ACHN (cell line): ENCODE results near the gene PTPRCAP.
"Not testable (repeated sequence)": the region's sequence is repeated elsewhere in the genome, so short reads cannot be mapped to it uniquely, and the experiment has no call there.

Experiments
- DNase-seq: peaks from one replicate; pipeline ENCODE4 v3.0.0-alpha.2; 2015
- in situ Hi-C: cut with HindIII; loops from 2 replicates; pipeline ENCODE4 v1.10.0; 2017; ENCODE audit warnings: low sequenced_read_pairs, low pct_ligation_motif_present, low pct_unique_long_range_greater_than_20kb

The PTPRCAP gene

DNA sequence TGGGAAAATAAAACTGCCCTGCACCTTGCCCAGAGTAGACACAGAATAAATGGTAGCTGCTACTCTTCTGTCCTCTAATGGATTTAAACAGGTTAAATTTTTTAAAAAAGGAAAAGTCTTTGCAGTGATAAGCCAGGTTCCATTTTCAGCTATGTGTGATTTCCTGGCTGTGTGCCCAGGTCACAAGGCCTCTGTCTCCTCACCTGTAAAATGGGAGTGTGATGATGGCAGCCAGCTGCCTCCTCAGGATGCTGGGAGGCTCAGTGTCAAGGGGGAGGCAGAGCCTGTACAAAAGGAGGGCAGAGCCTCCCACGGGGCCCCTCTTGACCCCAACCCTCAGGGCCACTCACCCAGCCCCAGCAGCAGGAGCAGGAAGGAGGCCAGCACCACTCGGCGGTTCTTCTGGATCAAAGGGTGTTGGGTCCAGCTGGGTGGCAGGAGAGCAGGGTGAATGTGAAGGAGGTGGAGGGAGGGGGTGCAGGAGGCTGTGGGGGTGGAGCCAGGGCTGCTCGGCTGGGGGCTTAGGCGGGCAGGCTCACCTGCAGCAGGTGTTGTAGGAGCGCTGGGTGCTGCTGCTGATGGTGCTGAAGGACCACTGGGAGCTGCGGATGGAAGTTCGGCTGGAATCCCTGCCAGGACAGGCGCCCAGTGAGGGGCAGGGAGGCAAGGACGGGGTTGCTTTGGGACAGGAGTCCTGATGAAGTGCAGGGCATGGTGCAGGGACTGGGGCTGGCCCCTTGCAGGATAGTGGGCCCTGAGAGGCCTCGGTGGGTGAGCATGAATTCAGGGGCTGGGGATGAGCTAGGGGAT is 29.7 kb upstream of the PTPRCAP start:
- DNase-seq = no peak
- in situ Hi-C loops = no loop called here

DNA sequence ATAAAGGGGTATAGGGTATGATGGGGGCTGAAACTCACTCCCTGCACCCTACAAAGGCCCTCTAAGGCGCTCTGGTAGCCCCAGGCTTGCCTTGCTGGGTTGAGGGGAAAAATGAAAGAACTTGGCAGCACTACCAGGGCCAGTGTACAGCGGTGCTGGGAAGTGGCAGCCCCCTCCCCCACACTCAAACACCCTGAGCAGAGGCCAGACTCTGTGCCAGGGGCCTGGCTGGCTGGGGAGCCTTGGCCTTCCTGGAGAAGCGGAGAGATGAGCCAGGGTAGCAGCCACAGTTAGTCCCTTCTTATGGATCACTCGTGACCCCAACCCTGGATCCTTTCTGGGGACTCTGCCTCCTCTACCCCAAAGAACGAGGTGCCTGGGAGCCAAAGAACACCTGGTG is 28.9 kb upstream of the PTPRCAP start:
- in situ Hi-C loops = no loop called here
- DNase-seq = no peak

DNA sequence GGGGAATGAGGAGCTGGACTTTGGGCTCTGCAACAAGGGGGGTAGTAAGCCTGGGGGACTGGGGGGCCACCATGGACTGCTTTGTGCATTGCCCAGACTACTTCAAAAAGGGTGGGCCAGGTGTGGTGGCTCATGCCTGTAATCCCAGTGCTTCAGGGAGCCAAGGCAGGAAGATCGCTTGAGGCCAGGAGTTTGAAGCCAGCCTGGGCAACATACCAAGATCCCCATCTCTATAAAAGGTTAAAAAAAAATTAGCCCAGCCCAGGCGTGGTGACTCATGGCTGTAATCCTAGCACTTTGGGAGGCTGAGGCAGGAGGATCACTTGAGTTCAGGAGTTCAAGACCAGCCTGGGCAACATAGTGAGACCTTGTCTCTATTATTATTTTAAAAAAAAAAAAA is 28.0 kb upstream of the PTPRCAP start:
- DNase-seq, in situ Hi-C loops: not testable (repeated sequence)

DNA sequence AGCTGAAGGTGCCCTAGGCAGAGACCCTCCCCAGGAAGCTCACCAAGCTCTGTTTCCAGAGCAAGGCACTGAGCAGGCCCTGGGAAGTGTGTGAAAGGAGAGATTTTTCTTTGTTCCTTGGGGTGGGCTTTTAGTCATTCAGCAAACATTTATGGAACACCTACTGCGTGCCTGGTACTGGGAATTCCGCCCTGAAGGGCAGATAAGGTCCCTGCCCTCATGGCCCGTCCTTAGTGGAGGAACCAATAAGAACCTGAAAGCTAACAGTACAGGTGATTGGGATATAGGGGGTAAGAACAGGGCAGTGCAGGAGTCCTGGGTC is 27.7 kb upstream of the PTPRCAP start:
- DNase-seq = no peak
- in situ Hi-C loops = no loop called here

DNA sequence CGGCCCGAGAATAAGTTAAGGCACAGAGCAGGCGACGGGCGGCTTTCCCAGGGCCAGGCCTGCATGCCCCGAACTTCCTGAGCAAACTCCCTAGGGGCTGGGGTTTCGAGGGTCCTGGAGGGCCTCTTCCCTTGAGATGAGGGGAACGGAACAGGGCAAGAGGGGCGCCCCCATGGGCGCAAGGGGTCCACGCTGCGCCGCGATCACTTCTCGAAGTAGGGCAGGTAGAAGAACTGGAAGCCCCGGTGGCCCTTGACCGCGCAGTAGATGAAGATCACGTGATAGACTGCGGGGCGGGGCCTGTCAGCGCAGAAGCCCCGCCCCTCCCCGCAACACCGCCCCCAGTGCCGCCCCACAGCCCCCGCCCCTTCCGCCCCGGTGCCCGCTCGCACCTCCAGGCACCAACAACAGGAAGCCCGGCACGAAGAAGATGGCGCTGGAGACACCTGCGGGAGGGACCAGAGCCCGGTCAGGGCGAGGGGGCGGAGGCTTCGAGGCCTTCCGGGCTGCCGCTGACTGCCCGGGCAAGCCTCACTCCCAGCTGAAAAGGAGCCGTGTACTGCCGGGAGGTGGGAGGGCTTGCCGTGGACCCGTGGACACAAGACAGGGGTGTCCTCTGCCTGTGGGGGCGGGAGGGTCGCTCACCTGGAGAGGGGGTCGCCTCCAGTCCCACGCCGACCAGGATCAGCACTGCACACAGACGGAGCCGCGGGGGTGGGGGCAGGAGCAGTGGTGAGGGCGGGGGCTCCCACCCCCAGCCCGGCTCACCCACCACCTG is 27.1 kb upstream of the PTPRCAP start:
- in situ Hi-C loops = no loop called here
- peak; percentile 88 for DNase-seq

DNA sequence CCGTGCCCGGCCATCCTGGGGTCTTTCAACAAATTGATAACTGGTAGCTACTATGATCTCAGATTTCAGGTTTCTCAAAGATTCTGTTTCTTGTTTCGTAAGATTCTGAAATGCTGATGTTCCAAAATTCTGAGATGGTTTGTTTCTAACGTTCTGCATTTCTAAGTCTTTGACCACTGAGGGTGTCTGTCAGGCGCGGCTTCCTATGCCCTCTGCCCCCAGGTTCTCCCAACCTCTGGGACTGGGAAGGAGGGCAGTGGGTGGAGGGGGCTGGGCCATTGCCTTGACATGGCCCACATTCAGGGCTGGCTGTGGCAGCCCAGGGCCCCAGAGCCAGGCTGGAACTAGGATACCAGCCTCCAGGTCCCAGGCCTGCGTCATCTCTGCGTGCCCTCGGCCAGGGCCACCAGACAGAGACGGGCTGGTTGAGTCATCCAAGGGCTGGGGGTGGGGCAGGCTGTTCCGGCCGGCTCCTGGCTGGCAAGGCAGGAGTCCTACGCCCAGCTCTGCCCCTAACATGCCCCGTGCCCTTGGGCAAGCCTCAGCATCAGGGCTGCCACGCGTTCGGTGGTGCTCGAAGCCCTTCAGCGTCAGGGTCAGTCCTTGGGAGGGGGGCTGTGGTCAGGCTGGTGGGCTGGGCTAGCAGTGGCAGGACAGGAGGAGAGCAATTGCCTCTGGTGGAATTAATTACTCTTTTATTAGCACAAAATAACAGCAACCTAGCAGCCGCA is 26.4 kb upstream of the PTPRCAP start:
- in situ Hi-C loops = no loop called here
- peak; percentile 65 for DNase-seq

DNA sequence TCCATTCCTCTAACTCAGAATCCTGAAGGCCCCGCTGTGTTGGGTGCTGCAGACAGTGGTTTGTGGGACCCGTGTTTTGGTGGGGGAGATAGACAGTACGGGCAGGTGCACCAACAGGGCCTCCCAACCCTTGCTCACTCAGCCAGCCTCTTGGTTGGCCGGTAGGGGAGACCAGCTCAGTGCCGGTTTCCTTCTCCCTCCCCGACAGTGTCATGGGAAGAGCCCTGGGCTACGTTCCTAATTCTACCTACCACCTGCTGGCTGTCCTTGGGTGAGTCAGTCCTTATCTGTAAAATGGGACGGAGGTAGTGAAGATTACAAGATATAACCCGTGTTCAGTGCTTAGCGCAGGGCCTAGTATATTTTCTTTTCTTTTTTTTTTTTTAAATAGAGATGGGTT is 25.7 kb upstream of the PTPRCAP start:
- no peak for DNase-seq

DNA sequence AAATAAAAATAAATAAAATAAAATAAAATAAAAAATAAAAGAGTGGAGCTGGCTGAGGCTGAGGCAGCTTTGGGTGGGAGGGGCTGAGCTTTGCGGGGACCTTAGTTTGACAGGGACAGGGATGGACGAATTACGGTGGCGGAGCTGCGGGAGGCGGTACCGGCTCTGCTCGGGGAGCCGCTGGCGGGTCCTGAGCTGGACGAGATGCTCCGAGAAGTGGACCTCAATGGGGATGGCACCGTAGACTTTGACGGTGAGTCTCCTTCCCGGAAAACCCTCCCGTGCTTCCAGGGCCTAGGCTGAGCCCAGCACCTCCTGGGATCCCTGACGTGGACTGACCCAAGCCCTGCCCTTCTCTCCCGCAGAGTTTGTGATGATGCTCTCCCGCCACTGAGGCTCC is 20.8 kb upstream of the PTPRCAP start:
- no peak for DNase-seq
- in situ Hi-C loops = no loop called here

More for the DNA sequence above, 25.7 kb upstream of the PTPRCAP start:
- in situ Hi-C loops = no loop called here

DNA sequence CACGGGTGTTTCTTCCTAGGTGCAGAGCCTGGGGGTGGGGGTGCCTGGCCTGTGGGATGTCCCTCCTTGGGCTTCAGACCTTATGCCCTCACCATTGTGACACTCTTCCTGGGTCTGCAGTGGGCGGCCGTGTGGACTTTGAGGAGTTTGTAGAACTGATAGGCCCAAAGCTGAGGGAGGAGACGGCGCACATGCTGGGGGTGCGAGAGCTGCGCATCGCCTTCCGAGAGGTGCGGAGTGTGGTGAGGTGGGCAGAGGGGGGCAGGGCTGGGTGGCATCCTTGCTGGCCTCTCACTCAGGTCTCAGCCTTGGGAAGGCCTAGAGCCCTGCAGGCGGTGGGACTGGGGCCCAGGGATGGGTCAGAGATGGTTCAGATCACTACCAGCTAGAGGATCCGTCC is 20.0 kb upstream of the PTPRCAP start:
- no peak for DNase-seq
- in situ Hi-C loops = no loop called here

DNA sequence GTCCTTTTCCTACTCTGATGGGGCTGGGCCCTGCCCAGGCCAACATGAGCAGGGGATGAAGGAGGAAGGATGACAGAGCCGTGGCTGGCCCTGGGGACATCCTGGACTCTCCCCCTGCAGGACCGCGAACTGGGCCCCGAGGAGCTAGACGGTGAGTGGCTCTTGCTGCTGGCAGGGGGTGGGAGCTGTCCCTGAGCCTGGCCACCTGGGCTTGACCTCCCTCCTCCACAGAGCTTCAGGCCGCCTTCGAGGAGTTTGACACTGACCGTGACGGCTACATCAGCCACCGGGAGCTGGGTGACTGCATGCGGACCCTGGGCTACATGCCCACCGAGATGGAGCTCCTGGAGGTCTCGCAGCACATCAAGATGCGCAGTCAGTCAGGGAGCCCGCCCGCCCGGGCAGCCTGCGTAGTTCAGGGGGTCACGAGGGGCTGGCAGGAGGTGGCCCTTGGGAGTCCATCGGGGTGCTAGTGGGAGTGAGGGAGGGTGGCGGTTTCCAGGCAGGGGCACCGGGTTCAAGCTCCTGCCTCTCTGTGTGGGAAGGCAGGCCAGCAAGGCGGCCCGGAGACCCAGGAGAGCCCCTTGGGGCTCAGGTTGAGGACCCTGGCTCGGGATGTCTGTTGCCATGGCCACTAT is 18.7 kb upstream of the PTPRCAP start:
- in situ Hi-C loops = no loop called here
- DNase-seq = no peak

DNA sequence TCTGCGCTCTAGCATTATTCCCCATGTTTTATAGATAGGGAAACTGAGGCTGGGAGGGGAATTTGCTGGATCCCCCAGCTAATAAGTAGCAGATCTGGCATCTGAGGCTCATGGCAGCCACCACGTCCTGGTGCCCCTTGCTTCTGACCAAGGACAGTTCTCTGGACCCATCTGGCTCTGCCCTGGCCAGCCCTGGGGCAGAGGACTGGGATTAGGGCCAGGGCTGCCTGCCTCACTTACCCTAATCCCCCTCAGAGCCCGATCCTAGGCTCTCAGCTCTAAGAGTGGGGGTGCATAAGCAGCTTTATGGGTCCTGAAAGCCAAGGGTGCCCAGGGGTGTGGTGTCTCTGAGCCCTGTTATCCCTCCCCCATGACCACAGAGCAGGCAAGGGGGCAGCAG is 17.6 kb upstream of the PTPRCAP start, which contains the start of gene CABP4:
TSS of gene CABP4 (plus strand) at position 301 of the 400 bp plus-strand sequence. CDS start at position 371, 70 bp downstream.
- in situ Hi-C loops = no loop called here

DNA sequence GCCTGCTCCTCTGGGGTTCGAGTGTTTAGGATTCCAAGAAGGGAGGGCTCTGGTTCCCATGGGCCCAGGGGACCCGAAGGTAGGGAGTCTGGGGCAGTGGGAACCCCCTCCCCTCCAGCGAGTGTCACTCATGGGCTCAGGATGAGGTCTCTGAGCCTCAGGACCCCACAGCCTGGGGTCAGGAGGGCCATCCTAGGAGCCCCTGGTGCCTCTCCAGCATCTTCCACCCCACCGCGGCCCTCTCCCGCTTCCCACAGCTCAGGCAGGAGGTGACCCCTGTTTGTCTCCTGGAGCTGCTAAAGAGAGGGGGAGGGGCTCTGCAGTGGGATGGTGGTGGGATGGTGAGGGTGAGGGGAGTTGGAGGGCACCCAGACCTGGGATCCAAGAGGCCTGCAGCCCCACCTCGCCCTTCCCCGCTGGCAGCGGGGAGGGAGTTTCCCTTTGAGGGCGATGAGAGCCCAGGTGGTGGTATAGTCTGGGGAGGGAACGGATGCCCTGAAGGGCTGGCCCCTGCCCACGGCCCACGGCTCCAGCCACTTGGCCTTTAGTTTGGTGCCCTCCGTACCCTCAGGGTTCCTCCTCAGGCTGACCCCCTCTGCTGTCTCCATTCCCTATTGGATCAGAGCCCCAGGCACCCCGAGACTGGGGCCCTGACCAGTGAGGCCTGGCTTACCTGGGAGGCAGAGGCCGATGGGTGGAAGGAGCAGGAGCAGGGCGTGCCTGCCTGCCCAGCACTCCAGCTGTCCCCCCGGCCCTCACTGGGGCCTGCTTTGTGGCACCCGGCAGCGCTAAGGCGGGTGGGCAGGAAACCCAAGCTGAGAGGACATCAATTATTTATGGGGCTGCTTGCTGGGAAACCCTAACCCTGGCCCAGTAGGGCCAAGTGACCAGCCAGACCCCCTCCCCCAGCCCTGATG is 16.6 kb upstream of the PTPRCAP start:
- in situ Hi-C loops = no loop called here
- no peak for DNase-seq

More for the DNA sequence above, 17.6 kb upstream of the PTPRCAP start, which contains the start of gene CABP4:
- no peak for DNase-seq

DNA sequence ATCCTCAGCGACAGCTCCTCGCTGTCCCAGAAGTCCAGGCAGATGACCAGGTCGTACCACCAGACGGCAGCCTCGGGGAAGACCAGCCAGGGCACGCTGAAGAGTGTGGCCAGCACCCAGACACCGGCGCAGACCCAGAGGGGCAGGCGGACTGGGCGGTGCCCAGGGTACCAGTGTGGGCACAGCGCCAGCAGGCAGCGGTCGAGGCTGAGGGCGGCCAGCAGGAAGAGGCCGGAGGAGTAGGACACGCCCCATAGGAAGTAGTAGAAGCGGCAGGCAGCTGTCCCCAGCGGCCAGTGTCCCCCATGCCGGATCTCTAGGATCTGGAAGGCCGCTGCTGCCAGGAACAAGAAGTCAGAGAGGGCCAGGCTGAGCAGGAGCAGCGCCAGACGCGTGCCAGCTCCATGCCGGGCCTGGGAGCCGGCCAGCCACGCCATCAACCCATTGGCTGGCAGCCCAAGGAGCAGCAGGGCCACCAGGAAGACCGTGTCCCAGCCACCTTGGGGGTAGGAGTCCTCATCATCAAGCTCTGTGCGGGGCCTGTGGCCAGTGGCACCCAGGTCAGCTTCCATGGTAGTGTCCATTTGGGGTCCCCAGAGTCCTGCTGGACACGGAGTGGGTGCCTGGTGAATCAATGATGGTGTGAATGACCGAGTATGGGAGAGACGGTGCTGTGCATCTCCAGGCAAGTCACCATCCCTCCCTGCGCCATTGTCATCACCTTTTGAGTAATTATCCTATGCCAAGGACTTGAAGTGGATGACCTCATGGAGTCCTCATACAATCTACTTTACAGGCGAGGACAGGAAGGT is 14.9 kb upstream of the PTPRCAP start, which contains the start of gene GPR152:
TSS of gene GPR152 (minus strand) at position 589 of the 812 bp plus-strand sequence. CDS start at position 584, 5 bp downstream.
- in situ Hi-C loops = no loop called here
- DNase-seq = no peak

DNA sequence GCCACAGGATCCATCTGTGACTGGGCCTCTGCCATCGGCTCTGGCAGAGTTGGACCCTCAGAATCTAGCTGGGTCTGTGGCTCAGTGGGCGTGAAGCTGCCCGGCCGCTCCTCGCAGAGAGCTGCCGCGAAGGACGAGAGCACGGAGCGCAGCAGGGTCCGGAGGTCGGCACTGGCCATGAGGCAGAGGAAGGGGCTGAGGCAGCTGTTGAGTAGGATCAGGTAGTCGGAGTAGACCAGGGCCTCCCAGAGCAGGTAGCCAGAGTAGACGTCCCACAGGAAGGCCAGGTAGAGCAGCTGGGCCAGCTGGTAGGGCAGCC is 14.1 kb upstream of the PTPRCAP start:
- in situ Hi-C loops = no loop called here
- no peak for DNase-seq

DNA sequence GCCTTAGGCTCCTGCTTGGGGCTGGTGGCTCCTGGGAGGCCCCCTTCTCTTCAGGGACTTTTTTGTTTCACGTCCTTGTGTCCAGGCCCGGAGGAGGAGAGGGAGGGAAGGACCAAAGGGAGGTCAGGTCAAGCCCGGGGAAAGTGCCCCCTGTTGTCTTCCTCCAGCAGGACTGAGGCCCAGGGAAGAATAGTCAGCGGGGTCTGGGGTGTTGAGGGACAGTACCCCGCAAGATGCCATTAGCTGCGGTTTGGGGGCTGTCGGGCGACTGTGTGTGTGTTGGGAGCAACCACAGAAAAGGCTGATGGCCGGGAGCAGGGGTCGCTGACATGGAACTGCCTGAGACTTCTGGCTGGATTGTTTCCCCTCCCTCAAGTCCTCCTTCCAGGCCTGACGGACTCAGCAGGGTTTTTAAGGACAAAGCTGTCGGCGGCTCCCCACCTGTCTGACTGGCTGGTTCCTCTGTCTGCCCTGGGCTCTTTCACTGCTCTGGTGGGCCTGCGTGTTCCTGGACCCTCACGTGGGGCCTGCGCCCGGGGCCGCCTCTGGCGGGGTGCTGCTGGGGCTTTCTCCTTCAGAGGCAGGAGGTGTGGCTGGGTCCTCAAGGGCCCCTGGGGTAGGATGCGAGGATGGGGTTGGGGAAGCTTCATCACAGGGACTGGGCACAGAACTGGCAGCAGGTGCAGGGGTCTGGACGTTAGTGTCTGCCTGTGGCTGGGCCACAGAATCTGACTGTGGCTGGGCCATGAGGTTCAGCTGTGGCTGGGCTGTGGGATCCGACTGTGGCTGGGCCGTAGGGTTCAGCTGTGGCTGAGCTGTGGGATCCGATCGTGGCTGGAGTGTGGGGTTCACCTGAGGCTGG is 13.5 kb upstream of the PTPRCAP start:
- in situ Hi-C loops = no loop called here
- no peak for DNase-seq

DNA sequence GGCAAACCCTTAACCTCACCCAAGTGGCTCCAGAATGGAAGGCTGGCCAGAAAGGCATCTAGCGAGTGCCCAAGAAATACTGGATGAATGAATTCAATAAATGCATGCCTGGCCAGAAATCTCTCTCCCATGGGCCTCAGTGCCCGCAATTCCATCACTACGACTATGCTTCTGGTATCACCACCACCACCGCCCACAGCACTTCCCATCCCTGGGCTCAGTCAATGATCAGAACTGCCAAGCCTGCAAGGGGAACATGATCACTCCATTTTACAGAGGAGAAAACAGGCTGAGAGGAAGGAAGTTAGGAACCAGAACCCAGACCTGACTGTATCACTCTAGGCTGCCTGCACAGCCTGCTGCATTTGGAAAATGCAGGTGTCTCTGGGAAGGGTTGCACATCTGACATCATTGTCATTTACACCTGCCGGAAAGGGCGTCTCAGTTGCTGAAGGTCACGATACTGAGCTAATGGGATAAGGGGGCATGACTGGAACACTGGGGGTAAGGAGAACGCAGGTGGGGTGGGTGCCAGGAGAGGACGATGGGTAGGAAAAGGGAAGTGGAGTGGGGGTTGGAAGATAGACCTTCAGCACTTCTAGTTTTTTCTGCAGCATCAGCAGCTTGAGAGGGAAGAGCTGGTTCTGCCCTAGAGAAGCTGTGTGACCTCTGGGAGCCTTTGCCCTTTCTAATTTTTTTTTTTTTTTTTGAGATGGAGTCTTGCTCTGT is 11.8 kb upstream of the PTPRCAP start:
- in situ Hi-C loops = no loop called here
- DNase-seq = no peak
